K562 (cell line): ENCODE results near the gene EFCC1. TPM values are rescaled to one million over a fixed set of nuclear protein-coding genes. Genes with fewer than 3 reads are reported as not detected.

Experiments used
- ATAC-seq: fragments of 200-7000 bp; cut with Tn5 transposase; 3 replicates; pipeline ENCODE4 v1.9.1; 2020; ENCODE audit warnings: moderate library complexity
- BruUV-seq: library from RNA; stranded (reverse); fragments of 400-500 nt; replicated peaks from 2 replicates; lab custom pipeline; 2021; lab: Mats Ljungman, UMichigan
- CTCF ChIA-PET: fragments of 300-600 bp; formaldehyde crosslinking; extraction: SDS; loops from one replicate; lab custom pipeline; 2021; ENCODE audit warnings: low intra/inter-chr PET ratio; lab: Yijun Ruan, JAX
- POLR2A ChIA-PET: fragments of 300-600, 350-650 bp; sonication (Branson Sonifier 250); formaldehyde crosslinking; extraction: SDS; loops from one replicate; lab custom pipeline; 2021; ENCODE audit warnings: antibody characterized with exemption, inconsistent platforms; lab: Yijun Ruan, JAX
- DNase-seq, 4 experiments: peaks; one replicate each; pipeline versions ENCODE4 v3.0.0 to v3.0.0-alpha.2; 2011 to 2018; ENCODE audit warnings: low spot score in 3 of 4, mixed read lengths in 3 of 4; ENCODE audit errors: extremely low read depth in 1 of 4
- FAIRE-seq: peaks from 2 replicates; lab custom pipeline; 2011; peaks lifted over from hg19 to GRCh38; lab: Jason Lieb, UNC
- H2AFZ ChIP-seq: 2 replicates; pipeline ENCODE4 v1.6.0; 2011; ENCODE audit warnings: low read depth, low read length, control low read depth, inconsistent platforms
- H3K27ac ChIP-seq: fragments of 200-600 bp; 3 replicates; pipeline ENCODE4 v1.8.0; 2011; ENCODE audit warnings: low read depth, mild to moderate bottlenecking, control low read depth, inconsistent platforms, low read length, moderate library complexity, mixed read lengths; ENCODE audit errors: extremely low read depth
- H3K27me3 ChIP-seq, 2 experiments: fragments of 300-600 bp in 1 of 2; 2 replicates in 1 of 2; 3 replicates in 1 of 2; pipeline versions ENCODE4 v1.6.0 to v1.8.0; 2011; ENCODE audit warnings: inconsistent platforms in 2 of 2, low read length in 2 of 2, mild to moderate bottlenecking in 1 of 2, mixed read lengths in 1 of 2, moderate library complexity in 1 of 2; ENCODE audit not compliant: control insufficient read depth in 2 of 2, insufficient read depth in 2 of 2
- H3K36me3 ChIP-seq: fragments of 300-600 bp; 3 replicates; pipeline ENCODE4 v1.8.0; 2011; ENCODE audit warnings: mild to moderate bottlenecking, low read length, inconsistent platforms; ENCODE audit not compliant: control insufficient read depth, insufficient read depth
- H3K4me1 ChIP-seq, 2 experiments: fragments of 200-600 bp in 1 of 2; replicated peaks in 1 of 2; 2 replicates in 1 of 2; 3 replicates in 1 of 2; pipeline versions ENCODE4 v1.5.1 to v1.8.0; 2011; ENCODE audit warnings: inconsistent platforms in 2 of 2, low read length in 2 of 2, mild to moderate bottlenecking in 1 of 2, mixed read lengths in 1 of 2, moderate library complexity in 1 of 2; ENCODE audit not compliant: control insufficient read depth in 2 of 2, insufficient read depth in 2 of 2
- H3K4me2 ChIP-seq: 2 replicates; pipeline ENCODE4 v1.6.1; 2011; ENCODE audit warnings: low read length, control low read depth, inconsistent platforms, mixed read lengths; ENCODE audit not compliant: insufficient read depth
- H3K4me3 ChIP-seq: fragments of 200-600 bp; sonication (generic), shearing (Covaris generic); 2 replicates; pipeline ENCODE4 v1.5.1; 2016; ENCODE audit warnings: control low read depth, inconsistent platforms
- H3K79me2 ChIP-seq: fragments of 200-600 bp; 3 replicates; pipeline ENCODE4 v1.8.0; 2011; ENCODE audit warnings: low read length, inconsistent platforms; ENCODE audit not compliant: control insufficient read depth, insufficient read depth
- H3K9ac ChIP-seq, 2 experiments: 2 replicates each; pipeline versions ENCODE4 v1.6.0 to v1.6.1; 2011; ENCODE audit warnings: low read depth in 2 of 2, low read length in 2 of 2, control low read depth in 1 of 2, inconsistent platforms in 1 of 2, mild to moderate bottlenecking in 1 of 2, mixed read lengths in 1 of 2; ENCODE audit not compliant: insufficient read depth in 1 of 2
- H3K9me1 ChIP-seq: one replicate; pipeline ENCODE4 v1.6.0; 2011; ENCODE audit warnings: inconsistent platforms, mild to moderate bottlenecking, low read length, moderate library complexity; ENCODE audit not compliant: control insufficient read depth, insufficient read depth
- H3K9me3 ChIP-seq: replicated peaks from 2 replicates; pipeline ENCODE4 v1.5.1; 2011; ENCODE audit warnings: low read depth, low read length, inconsistent platforms; ENCODE audit not compliant: control insufficient read depth, insufficient read depth
- H4K20me1 ChIP-seq: replicated peaks from 2 replicates; pipeline ENCODE4 v1.6.1; 2011; ENCODE audit warnings: low read length, inconsistent platforms, mixed read lengths; ENCODE audit not compliant: control insufficient read depth, insufficient read depth
- ADNP ChIP-seq: fragments of 200-800 bp; sonication (Bioruptor generic); IDR thresholded peaks from 2 replicates; pipeline ENCODE4 v1.6.1; 2016; ENCODE audit warnings: missing genetic modification characterization, missing compliant biosample characterization
- BCL6 ChIP-seq: fragments of 250-450 bp; sonication (Bioruptor Pico); IDR thresholded peaks from 2 replicates; pipeline ENCODE4 v1.4.0; 2020
- CEBPB ChIP-seq: fragments of 450-650 bp; IDR thresholded peaks from 2 replicates; pipeline ENCODE4 v1.6.1; 2016; ENCODE audit warnings: missing genetic modification characterization, missing compliant biosample characterization
- CEBPG ChIP-seq, 3 experiments: fragments of 200-800 bp in 1 of 3; sonication (Bioruptor generic) in 1 of 3; sonication (generic) in 1 of 3; formaldehyde crosslinking in 1 of 3; IDR thresholded peaks in 2 of 3; conservative IDR thresholded peaks in 1 of 3; 2 replicates each; pipeline versions ENCODE4 v1.6.1 to v1.8.0; 2016 to 2022; ENCODE audit warnings: missing compliant biosample characterization in 2 of 3, missing genetic modification characterization in 2 of 3, mild to moderate bottlenecking in 1 of 3, missing genetic modification reagents in 1 of 3
- CTBP1 ChIP-seq: fragments of 450-650 bp; IDR thresholded peaks from 2 replicates; pipeline ENCODE4 v1.6.1; 2016; ENCODE audit warnings: borderline replicate concordance
- DNMT1 ChIP-seq: fragments of 450-650 bp; IDR thresholded peaks from 2 replicates; pipeline ENCODE4 v1.6.1; 2016; ENCODE audit warnings: antibody characterized with exemption, mild to moderate bottlenecking
- FUS ChIP-seq: fragments of 200-400 bp; formaldehyde crosslinking; optimal IDR thresholded peaks from 2 replicates; pipeline ENCODE3; 2017; ENCODE audit warnings: low read depth, low read length
- KLF6 ChIP-seq: fragments of 250-450 bp; sonication (Bioruptor Pico); IDR thresholded peaks from 2 replicates; pipeline ENCODE4 v1.4.0; 2020; ENCODE audit warnings: mild to moderate bottlenecking, moderate library complexity, borderline replicate concordance
- SIN3B ChIP-seq: fragments of 450-650 bp; IDR thresholded peaks from 2 replicates; pipeline ENCODE4 v1.6.1; 2017; ENCODE audit warnings: low read depth, mild to moderate bottlenecking, moderate library complexity
- SRSF1 ChIP-seq: fragments of 200-400 bp; formaldehyde crosslinking; IDR thresholded peaks from 2 replicates; pipeline ENCODE4 v1.6.1; 2017; ENCODE audit warnings: mild to moderate bottlenecking, low read depth, low read length, moderate library complexity
- TAF1 ChIP-seq: IDR thresholded peaks from 2 replicates; pipeline ENCODE4 v1.6.1; 2011; ENCODE audit warnings: mild to moderate bottlenecking, low read length, moderate library complexity; ENCODE audit not compliant: insufficient read depth, control insufficient read depth, severe bottlenecking; ENCODE audit errors: extremely low read depth
- TAF7 ChIP-seq: fragments of 450-650 bp; IDR thresholded peaks from 2 replicates; pipeline ENCODE4 v1.6.1; 2016; ENCODE audit warnings: missing genetic modification characterization, missing compliant biosample characterization
- TBL1XR1 ChIP-seq, 2 experiments: IDR thresholded peaks; 2 replicates each; pipeline ENCODE4 v1.6.1; 2012; ENCODE audit warnings: improper control_type of control experiment in 2 of 2, low read length in 2 of 2, mild to moderate bottlenecking in 1 of 2
- TCF7L2 ChIP-seq: fragments of 150-350 bp; IDR thresholded peaks from 2 replicates; pipeline ENCODE4 v1.6.1; 2016; ENCODE audit warnings: low read depth, mild to moderate bottlenecking, low read length, moderate library complexity
- WGBS: fragments of 100-300 bp; shearing (Covaris generic); methylation state at CpG from one replicate; pipeline ENCODE4 v1.1.6; 2016; ENCODE audit warnings: low coverage, mixed read lengths; ENCODE audit not compliant: insufficient coverage; ENCODE audit errors: missing lambda C conversion rate; 5-methylcytosine and 5-hydroxymethylcytosine counted together
- in situ Hi-C: fragments of 300-500 bp; cut with MboI; formaldehyde crosslinking; loops from 4 replicates; pipeline ENCODE4 v1.15.0; 2018; ENCODE audit warnings: inconsistent platforms, mixed read lengths
- intact Hi-C: fragments of 100-400 bp; cut with micrococcal nuclease; formaldehyde crosslinking; loops from 2 replicates; pipeline ENCODE4 v1.14.2; 2022
- polyA plus RNA-seq, 8 experiments: library from polyadenylated mRNA; depleted of rRNA in 4 of 8; stranded (reverse) in 5 of 8; unstranded in 3 of 8; fragments of >200 nt; fragmentation: Nextera tagmentation in 2 of 8; fragmentation: Illumina TruSeq in 1 of 8; extraction: Ambion mirVana in 2 of 8; extraction: Trizol in 1 of 8; gene quantifications; 2 replicates each; pipeline versions ENCODE4 v1.2.1 to v1.2.3, GENCODE V29; 2011 to 2014; ENCODE audit warnings: inconsistent platforms in 1 of 8, missing spikeins in 1 of 8
- total RNA-seq, 7 experiments: library from RNA; depleted of rRNA in 6 of 7; stranded (reverse); fragments of >200 nt in 6 of 7; fragmentation: Illumina TruSeq in 2 of 7; extraction: Trizol in 2 of 7; gene quantifications; 2 replicates each; pipeline versions ENCODE4 v1.2.1 to v1.2.3, GENCODE V29; 2011 to 2021; ENCODE audit warnings: low replicate concordance in 1 of 7

The EFCC1 gene
- total and polyA plus RNA-seq, 9 of the 15 experiments (the other 6 are each of a cell fraction or from before 2014, with no cell fraction given) = not detected

DNA sequence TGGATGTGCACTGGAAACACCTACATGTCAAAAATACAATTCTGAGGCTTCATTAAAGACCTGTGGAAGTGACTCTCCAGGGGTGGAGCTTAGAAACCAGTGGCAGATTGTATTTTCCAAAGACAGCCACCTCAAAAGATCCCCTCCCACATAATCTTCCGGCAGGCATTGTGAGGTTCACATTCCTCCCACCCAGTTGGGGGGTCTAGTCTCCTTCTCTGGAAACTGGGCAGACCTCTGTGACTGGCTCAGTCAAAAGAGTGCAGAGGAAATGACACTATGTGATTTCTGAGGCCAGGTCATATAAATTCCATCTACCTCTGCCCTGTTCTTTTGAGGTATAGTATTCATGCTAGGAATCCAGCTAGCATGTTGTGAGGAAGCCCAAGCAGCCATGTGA, 5.4 kb upstream of the EFCC1 start:
- Histone ChIP-seq H3K79me2 (no peaks in the 10 kb centered on the region), H3K9me3 (no peaks in the 10 kb centered on the region), H3K4me2 (no peak overlapping the region), H3K4me3 (no peak overlapping the region), H3K27ac (no peak overlapping the region), H4K20me1 (no peaks in the 10 kb centered on the region), H3K9me1 (no peaks in the 10 kb centered on the region), H3K36me3 (no peaks in the 10 kb centered on the region), H3K9ac (no peak overlapping the region), H3K27me3 (peaks cover 2 to 18% of the 10 kb centered on the region in 2 experiments; a peak in 4 of 5 replicates), H2AFZ (no peak overlapping the region), H3K4me1 (peaks cover 7 to 12% of the 10 kb centered on the region in 2 experiments; a peak in 4 of 5 replicates)
- TF ChIP-seq ADNP (tag) (no peak), SIN3B (no peak), SRSF1 (no peak), CTBP1 (no peak), TCF7L2 (no peak), FUS (no peak), DNMT1 (no peak), BCL6 (no peak)
- ChIA-PET POLR2A (no interaction called here), CTCF (no interaction called here)
- 0% methylated on average over 1 of the region's 1 CpG for WGBS
- ATAC-seq = no peak
- DNase-seq = no peak
- no peak for FAIRE-seq
- BruUV-seq = no TSS peak
- in situ Hi-C loops (no loop called here), intact Hi-C loops (no loop called here)

DNA sequence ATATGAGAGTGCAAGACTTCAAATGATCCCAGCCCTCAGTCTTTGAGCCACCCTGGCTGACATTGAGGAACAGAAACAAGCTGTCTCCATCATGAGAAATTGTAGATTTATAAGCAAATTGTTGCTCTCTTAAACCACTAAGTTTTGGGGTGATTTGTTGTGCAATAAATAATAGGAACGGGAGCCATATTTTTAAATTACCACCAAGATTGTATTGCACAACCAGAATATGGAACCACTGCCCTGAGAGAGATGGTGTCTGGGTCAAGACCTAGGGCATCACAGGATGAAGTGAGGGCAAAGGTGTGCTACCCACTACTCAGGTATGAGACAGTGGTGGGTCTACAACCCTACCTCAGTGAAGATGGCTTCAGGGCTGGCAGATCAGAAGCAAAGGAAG, 4.9 kb upstream of the EFCC1 start:
- in situ Hi-C loops = no loop called here
- Histone ChIP-seq H3K4me1 (peaks cover 7 to 17% of the 10 kb centered on the region in 2 experiments; a peak in 4 of 5 replicates), H4K20me1 (no peaks in the 10 kb centered on the region), H3K9ac (no peak overlapping the region), H3K4me2 (no peak overlapping the region), H3K9me3 (no peaks in the 10 kb centered on the region), H3K9me1 (no peaks in the 10 kb centered on the region), H2AFZ (no peak overlapping the region), H3K36me3 (no peaks in the 10 kb centered on the region), H3K27ac (no peak overlapping the region), H3K4me3 (no peak overlapping the region), H3K79me2 (no peaks in the 10 kb centered on the region), H3K27me3 (peaks cover 5 to 22% of the 10 kb centered on the region in 2 experiments; a peak in 4 of 5 replicates)
- no TSS peak for BruUV-seq
- ATAC-seq (no peak), DNase-seq (no peak), FAIRE-seq (no peak)
- WGBS = 20% methylated on average over 1 of the region's 1 CpG
- no peak for TF ChIP-seq TAF1
- no peak for TF ChIP-seq TAF7 (tag)
- peak; percentile 60 for TF ChIP-seq CEBPB (tag)
- no peak for TF ChIP-seq TBL1XR1 (IDR thresholded peaks at IDR 0.05; ENCODE audit: low read length in 2 of 2)
- no peak for TF ChIP-seq KLF6 (CRISPR knock-in tag)
- TF ChIP-seq CEBPG (CRISPR knock-in tag; IDR thresholded peaks at IDR 0.05) = no peak
- 0 out of 4 replicates have a peak, but pooled peaks of 1 of the 2 experiments have one; percentile 13 for TF ChIP-seq CEBPG (tag; conservative IDR thresholded peaks at IDR 0.05 in 1 of 2, IDR thresholded peaks at IDR 0.05 in 1 of 2)
- intact Hi-C loops = no loop called here
- CTCF ChIA-PET = no interaction called here
- POLR2A ChIA-PET = interaction anchor here (0.8 to 1.2 kb wide), 2 partner anchors 16 to 30 kb away, joined by 3 read pairs; no protein-coding TSS in a partner anchor
